A673 (cell line): Measurements from ENCODE around the gene CCDC14. TPM values are rescaled to one million over a fixed set of nuclear protein-coding genes. Genes with fewer than 3 reads are reported as not detected.
"Not testable (repeated sequence)": the region's sequence is repeated elsewhere in the genome, so short reads cannot be mapped to it uniquely, and the experiment has no call there.

Experiments used
- BruUV-seq: library from RNA; stranded (reverse); fragments of 400-500 nt; replicated peaks from 2 replicates; lab custom pipeline; 2021; lab: Mats Ljungman, UMichigan
- CTCF ChIA-PET: fragments of 300-600 bp; sonication (Branson Sonifier 250); formaldehyde crosslinking; loops from one replicate; lab custom pipeline; 2022; ENCODE audit warnings: antibody characterized with exemption; lab: Charles Lee
- POLR2A ChIA-PET: fragments of 300-600 bp; sonication (Branson Sonifier 250); formaldehyde crosslinking; loops from one replicate; lab custom pipeline; 2022; ENCODE audit warnings: antibody characterized with exemption; ENCODE audit not compliant: low non-redundant PET; lab: Charles Lee
- DNase-seq: peaks from one replicate; pipeline ENCODE4 v3.0.0-alpha.2; 2015; ENCODE audit warnings: low spot score
- H3K27ac ChIP-seq: fragments of 200-600 bp; sonication (generic); 2 replicates; pipeline ENCODE4 v1.5.1; 2016; ENCODE audit warnings: mixed run types, low read depth, mild to moderate bottlenecking, mixed read lengths, antibody characterized with exemption, low read length; ENCODE audit not compliant: poor library complexity, severe bottlenecking
- H3K27me3 ChIP-seq: fragments of 200-600 bp; sonication (generic); replicated peaks from 2 replicates; pipeline ENCODE4 v1.6.1; 2017; ENCODE audit warnings: mixed run types, low read depth, mild to moderate bottlenecking, mixed read lengths, antibody characterized with exemption, low read length; ENCODE audit not compliant: insufficient read depth, poor library complexity
- H3K36me3 ChIP-seq: fragments of 200-600 bp; sonication (generic); 2 replicates; pipeline ENCODE4 v1.6.1; 2016; ENCODE audit warnings: mixed run types, mild to moderate bottlenecking, mixed read lengths, antibody characterized with exemption, low read length; ENCODE audit not compliant: insufficient read depth, poor library complexity, severe bottlenecking
- H3K4me1 ChIP-seq: fragments of 200-600 bp; sonication (generic); 2 replicates; pipeline ENCODE4 v1.6.1; 2017; ENCODE audit warnings: mixed run types, mild to moderate bottlenecking, mixed read lengths, antibody characterized with exemption, low read length; ENCODE audit not compliant: insufficient read depth, poor library complexity, severe bottlenecking
- H3K4me3 ChIP-seq: fragments of 200-600 bp; sonication (generic); 2 replicates; pipeline ENCODE4 v1.5.1; 2016; ENCODE audit warnings: low read depth, mixed run types, mild to moderate bottlenecking, mixed read lengths, low read length; ENCODE audit not compliant: poor library complexity, severe bottlenecking
- H3K9me3 ChIP-seq: fragments of 200-600 bp; sonication (generic); 2 replicates; pipeline ENCODE4 v1.6.1; 2016; ENCODE audit warnings: mixed run types, low read depth, mild to moderate bottlenecking, mixed read lengths, antibody characterized with exemption, low read length; ENCODE audit not compliant: poor library complexity, severe bottlenecking
- CTCF ChIP-seq: fragments of 300-800, 200-600 bp; sonication (generic); conservative IDR thresholded peaks from 2 replicates; pipeline ENCODE4 v1.5.1; 2017; ENCODE audit warnings: low read depth, mild to moderate bottlenecking, antibody characterized with exemption, low read length, moderate library complexity, mixed read lengths
- EZH2 ChIP-seq: fragments of 200-600 bp; sonication (generic); IDR thresholded peaks from 2 replicates; pipeline ENCODE4 v1.6.1; 2017; ENCODE audit warnings: borderline replicate concordance, low read depth, mild to moderate bottlenecking, mixed read lengths, antibody characterized with exemption, low read length; ENCODE audit not compliant: poor library complexity, severe bottlenecking
- intact Hi-C: fragments of 100-400 bp; cut with micrococcal nuclease; formaldehyde crosslinking; loops from one replicate; pipeline ENCODE4 v1.10.0; 2022; ENCODE audit not compliant: unreplicated experiment
- total RNA-seq: library from RNA; stranded (reverse); gene quantifications from 2 replicates; pipeline ENCODE4 v1.2.3, GENCODE V29; 2021

CCDC14 gene
- total RNA-seq, 1 experiment from 2014 or later = 81.2 TPM

GRCh38 chr3:123984957-123985356, 23.9 kb upstream of the CCDC14 start:
- POLR2A ChIA-PET = no interaction called here
- TF ChIP-seq CTCF (no peak), EZH2 (no peak)
- DNase-seq = no peak
- BruUV-seq = no TSS peak
- Histone ChIP-seq H3K4me1 (no peaks in the 10 kb centered on the region), H3K4me3 (no peak overlapping the region), H3K27me3 (peaks cover 67% of the 10 kb centered on the region), H3K36me3 (no peaks in the 10 kb centered on the region), H3K27ac (no peak overlapping the region), H3K9me3 (no peaks in the 10 kb centered on the region)
- CTCF ChIA-PET = no interaction called here
- intact Hi-C loops = loop anchor here (10.0 kb wide), 1 partner anchor 240 kb away; no protein-coding TSS in a partner anchor

GRCh38 chr3:123984350-123984749, 23.3 kb upstream of the CCDC14 start:
- ChIA-PET CTCF (no interaction called here), POLR2A (no interaction called here)
- no peak for DNase-seq
- intact Hi-C loops = loop anchor here (10.0 kb wide), 1 partner anchor 240 kb away; no protein-coding TSS in a partner anchor
- no peak for TF ChIP-seq EZH2
- TF ChIP-seq CTCF = no peak
- no peaks in the 10 kb centered on the region for H3K36me3 ChIP-seq
- H3K27me3 ChIP-seq = peaks cover 62% of the 10 kb centered on the region
- BruUV-seq = no TSS peak
- no peak overlapping the region for H3K4me3 ChIP-seq
- no peaks in the 10 kb centered on the region for H3K9me3 ChIP-seq
- no peaks in the 10 kb centered on the region for H3K4me1 ChIP-seq
- H3K27ac ChIP-seq = no peak overlapping the region

- POLR2A ChIA-PET, H3K4me3 ChIP-seq, CTCF ChIA-PET, DNase-seq, BruUV-seq, H3K9me3 ChIP-seq, H3K27ac ChIP-seq, H3K4me1 ChIP-seq, H3K36me3 ChIP-seq: not testable (repeated sequence)
- intact Hi-C loops = loop anchor here (10.0 kb wide), 1 partner anchor 237 kb away; no protein-coding TSS in a partner anchor
- peaks cover 45% of the 10 kb centered on the region for H3K27me3 ChIP-seq
These were observed 20.3 kb upstream of the CCDC14 start for GRCh38 chr3:123981317-123981716.

- no peak overlapping the region for H3K4me3 ChIP-seq
- no peak overlapping the region for H3K27ac ChIP-seq
- no peaks in the 10 kb centered on the region for H3K9me3 ChIP-seq
- intact Hi-C loops = loop anchor here (10.0 kb wide), 1 partner anchor 236 kb away; no protein-coding TSS in a partner anchor
- ChIA-PET CTCF (interaction anchor here (1.2 kb wide), 1 partner anchor 199 kb away, joined by 3 read pairs; no protein-coding TSS in a partner anchor), POLR2A (interaction anchor here (0.6 kb wide), 1 partner anchor 11 kb away, joined by 3 read pairs; no protein-coding TSS in a partner anchor)
- H3K4me1 ChIP-seq = no peaks in the 10 kb centered on the region
- H3K27me3 ChIP-seq = peaks cover 45% of the 10 kb centered on the region
- no TSS peak for BruUV-seq
- H3K36me3 ChIP-seq = no peaks in the 10 kb centered on the region
- TF ChIP-seq EZH2 = no peak
- no peak for TF ChIP-seq CTCF
- DNase-seq = no peak
These were observed 19.5 kb upstream of the CCDC14 start for GRCh38 chr3:123980539-123980938.
